Endometrial microvascular endothelial cells (primary cell): ENCODE measurements around the gene ZNF425. TPM values are rescaled to one million over a fixed set of nuclear protein-coding genes. Genes with fewer than 3 reads are reported as not detected.

Source experiments
- total RNA-seq: library from RNA; depleted of rRNA; stranded (reverse); fragments of >200 nt; gene quantifications from one replicate; pipeline ENCODE4 v1.2.3, GENCODE V29; 2015; ENCODE audit errors: inconsistent ontology term

ZNF425 gene
- total RNA-seq, 1 donor from 2014 or later, result 1.0 TPM

Other genes starting within 250 kb of the ZNF425 start
- gene EZH2, start 242.0 kb downstream of the ZNF425 start, total RNA-seq, result 15.3 TPM
- 257 TPM for gene PDIA4, start 97.8 kb downstream of the ZNF425 start, total RNA-seq
- gene ZNF786, start 35.6 kb downstream of the ZNF425 start, total RNA-seq, result 4.6 TPM
- 11.7 TPM for gene ZNF398, start 21.1 kb upstream of the ZNF425 start, total RNA-seq
- 23.7 TPM for gene ZNF282, start 69.2 kb upstream of the ZNF425 start, total RNA-seq
- 2.7 TPM for gene ZNF212, start 113.3 kb upstream of the ZNF425 start, total RNA-seq
- gene ZNF783, start 135.9 kb upstream of the ZNF425 start, total RNA-seq, result 2.6 TPM